ENCODE data around the gene OOEP.

DNA sequence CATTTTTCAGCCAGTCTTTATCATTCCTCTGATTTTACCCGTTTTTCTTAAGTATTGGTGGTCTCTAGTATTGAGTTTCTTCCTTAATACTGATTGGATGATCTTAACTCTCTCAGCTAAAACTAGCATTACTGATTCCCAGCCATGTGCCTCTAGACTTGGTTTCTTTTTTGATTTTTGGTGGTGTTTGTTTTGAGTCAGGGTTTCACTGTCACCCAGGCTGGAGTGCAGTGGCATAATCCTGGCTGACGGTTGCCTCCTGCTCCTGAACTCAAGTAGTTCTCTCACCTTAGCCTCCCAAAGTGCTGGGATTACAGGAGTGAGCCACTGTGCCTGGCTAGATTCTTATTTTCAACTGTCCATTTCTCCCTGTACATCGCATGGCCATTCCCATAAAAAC is 40.5 kb downstream of the OOEP start:
- TF ChIP-seq, protein P1, sequence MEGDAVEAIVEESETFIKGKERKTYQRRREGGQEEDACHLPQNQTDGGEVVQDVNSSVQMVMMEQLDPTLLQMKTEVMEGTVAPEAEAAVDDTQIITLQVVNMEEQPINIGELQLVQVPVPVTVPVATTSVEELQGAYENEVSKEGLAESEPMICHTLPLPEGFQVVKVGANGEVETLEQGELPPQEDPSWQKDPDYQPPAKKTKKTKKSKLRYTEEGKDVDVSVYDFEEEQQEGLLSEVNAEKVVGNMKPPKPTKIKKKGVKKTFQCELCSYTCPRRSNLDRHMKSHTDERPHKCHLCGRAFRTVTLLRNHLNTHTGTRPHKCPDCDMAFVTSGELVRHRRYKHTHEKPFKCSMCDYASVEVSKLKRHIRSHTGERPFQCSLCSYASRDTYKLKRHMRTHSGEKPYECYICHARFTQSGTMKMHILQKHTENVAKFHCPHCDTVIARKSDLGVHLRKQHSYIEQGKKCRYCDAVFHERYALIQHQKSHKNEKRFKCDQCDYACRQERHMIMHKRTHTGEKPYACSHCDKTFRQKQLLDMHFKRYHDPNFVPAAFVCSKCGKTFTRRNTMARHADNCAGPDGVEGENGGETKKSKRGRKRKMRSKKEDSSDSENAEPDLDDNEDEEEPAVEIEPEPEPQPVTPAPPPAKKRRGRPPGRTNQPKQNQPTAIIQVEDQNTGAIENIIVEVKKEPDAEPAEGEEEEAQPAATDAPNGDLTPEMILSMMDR (conservative IDR thresholded peaks at IDR 0.05; ENCODE audit: low read length): no peak
- no peak for TF ChIP-seq EZH2phosphoT487 (IDR thresholded peaks at IDR 0.05; ENCODE audit: borderline replicate concordance)

Measured in Loucy (cell line).